Fibroblast of skin of scalp (primary cell): ENCODE data around the gene MYOF. TPM values are rescaled to one million over a fixed set of nuclear protein-coding genes. Genes with fewer than 3 reads are reported as not detected.

ENCODE experiments used
- DNase-seq: peaks from one replicate; pipeline ENCODE4 v3.0.0-alpha.2; 2013
- polyA plus RNA-seq, 2 experiments: library from polyadenylated mRNA; unstranded; fragments of 120-200 nt; gene quantifications; one replicate each; pipeline ENCODE4 v1.2.1, GENCODE V29; 2013; ENCODE audit not compliant: insufficient read length in 2 of 2

Gene MYOF, protein sequence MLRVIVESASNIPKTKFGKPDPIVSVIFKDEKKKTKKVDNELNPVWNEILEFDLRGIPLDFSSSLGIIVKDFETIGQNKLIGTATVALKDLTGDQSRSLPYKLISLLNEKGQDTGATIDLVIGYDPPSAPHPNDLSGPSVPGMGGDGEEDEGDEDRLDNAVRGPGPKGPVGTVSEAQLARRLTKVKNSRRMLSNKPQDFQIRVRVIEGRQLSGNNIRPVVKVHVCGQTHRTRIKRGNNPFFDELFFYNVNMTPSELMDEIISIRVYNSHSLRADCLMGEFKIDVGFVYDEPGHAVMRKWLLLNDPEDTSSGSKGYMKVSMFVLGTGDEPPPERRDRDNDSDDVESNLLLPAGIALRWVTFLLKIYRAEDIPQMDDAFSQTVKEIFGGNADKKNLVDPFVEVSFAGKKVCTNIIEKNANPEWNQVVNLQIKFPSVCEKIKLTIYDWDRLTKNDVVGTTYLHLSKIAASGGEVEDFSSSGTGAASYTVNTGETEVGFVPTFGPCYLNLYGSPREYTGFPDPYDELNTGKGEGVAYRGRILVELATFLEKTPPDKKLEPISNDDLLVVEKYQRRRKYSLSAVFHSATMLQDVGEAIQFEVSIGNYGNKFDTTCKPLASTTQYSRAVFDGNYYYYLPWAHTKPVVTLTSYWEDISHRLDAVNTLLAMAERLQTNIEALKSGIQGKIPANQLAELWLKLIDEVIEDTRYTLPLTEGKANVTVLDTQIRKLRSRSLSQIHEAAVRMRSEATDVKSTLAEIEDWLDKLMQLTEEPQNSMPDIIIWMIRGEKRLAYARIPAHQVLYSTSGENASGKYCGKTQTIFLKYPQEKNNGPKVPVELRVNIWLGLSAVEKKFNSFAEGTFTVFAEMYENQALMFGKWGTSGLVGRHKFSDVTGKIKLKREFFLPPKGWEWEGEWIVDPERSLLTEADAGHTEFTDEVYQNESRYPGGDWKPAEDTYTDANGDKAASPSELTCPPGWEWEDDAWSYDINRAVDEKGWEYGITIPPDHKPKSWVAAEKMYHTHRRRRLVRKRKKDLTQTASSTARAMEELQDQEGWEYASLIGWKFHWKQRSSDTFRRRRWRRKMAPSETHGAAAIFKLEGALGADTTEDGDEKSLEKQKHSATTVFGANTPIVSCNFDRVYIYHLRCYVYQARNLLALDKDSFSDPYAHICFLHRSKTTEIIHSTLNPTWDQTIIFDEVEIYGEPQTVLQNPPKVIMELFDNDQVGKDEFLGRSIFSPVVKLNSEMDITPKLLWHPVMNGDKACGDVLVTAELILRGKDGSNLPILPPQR (N-terminal part only)
- 439 TPM for polyA plus RNA-seq (2013, experiment 1 of 2; ENCODE audit: insufficient read length)
- polyA plus RNA-seq (2013, experiment 2 of 2; ENCODE audit: insufficient read length): 452 TPM

DNA sequence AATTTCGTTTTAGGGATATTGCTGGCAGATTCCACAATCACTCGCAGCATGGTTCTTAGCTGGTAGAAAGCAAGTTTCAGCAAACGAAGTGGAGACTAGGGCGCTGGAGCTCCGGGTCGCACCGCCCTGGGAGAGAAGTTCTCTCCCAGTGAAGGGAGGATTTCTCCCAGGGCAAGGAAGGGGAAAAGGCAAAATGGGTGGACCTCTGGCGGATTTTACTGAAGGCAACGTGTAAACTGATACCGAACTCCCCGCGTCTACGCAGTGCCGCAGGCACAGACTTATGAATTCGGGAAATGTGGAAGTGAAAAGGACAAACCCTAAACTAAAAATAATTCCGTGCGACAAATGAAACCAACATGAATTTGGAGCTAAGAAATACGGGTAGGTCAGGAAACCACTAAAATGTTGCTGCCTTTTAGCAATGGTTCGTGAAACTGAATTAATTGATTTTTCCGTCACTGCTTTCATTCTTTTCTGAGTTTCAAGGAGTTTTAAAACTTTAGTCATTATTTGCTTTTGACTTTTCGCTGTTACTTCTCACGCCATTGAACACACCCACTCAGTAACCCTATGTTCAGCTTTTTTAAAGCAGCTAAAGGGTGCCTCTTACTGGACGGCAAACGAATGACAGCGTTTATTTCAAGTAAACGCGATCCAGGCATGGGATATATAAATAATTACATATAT lies at the start of gene MYOF:
Gene MYOF (minus strand): TSS at position 190 of the 690 bp plus-strand sequence. CDS start 140 bp downstream, at position 50.
- peak; percentile 98 for DNase-seq

- DNase-seq: no peak
These were observed 36.4 kb upstream of the MYOF start for GRCh38 chr10:93518531-93518930.

GRCh38 chr10:93516006-93516380 lies 33.9 kb upstream of the MYOF start:
- DNase-seq: no peak

GRCh38 chr10:93515071-93516005 lies 33.2 kb upstream of the MYOF start:
- peak; percentile 27 for DNase-seq

GRCh38 chr10:93514521-93514920 lies 32.4 kb upstream of the MYOF start:
- no peak for DNase-seq

DNA sequence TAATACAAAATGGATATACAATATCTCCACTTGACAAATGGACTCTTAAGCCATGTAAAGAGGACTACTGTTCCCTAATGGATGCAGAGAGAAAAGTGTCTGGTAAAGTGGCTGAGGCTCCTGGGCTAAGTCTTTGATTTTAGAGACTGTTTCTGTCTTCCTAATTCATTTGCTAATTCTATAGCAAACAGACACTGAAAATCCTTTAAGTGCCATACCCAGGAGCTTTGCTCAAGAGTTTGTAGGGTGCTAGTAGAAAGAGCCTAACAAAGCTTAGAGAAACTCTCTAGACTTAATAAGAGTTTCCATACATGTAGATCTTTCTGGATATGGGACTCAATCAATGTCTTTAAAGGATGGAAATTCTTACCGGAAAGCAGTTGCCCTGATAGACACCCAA lies 31.0 kb upstream of the MYOF start:
- no peak for DNase-seq

DNA sequence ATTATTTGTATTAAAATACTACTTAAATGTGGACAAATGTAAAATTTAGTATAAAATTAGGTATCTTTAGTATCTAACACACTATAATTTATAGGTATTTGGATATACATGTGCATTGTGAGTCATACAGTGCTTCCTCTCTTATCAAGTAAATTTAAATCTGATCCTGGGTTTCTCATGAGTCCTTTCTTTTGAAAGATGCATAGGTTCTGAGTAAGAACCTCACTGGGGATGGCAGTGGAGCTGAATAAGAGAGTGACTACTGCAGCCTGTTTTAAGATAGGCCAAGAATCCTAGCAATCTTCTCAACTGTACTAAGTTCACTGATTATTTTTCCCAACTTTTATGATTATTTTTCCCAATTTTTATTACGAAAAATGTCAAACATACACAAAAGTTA lies 30.4 kb upstream of the MYOF start:
- DNase-seq: peak; percentile 32

- no peak for DNase-seq
These were observed 27.7 kb upstream of the MYOF start for GRCh38 chr10:93509816-93510215.

GRCh38 chr10:93505075-93505474 lies 22.9 kb upstream of the MYOF start:
- DNase-seq: no peak

DNA sequence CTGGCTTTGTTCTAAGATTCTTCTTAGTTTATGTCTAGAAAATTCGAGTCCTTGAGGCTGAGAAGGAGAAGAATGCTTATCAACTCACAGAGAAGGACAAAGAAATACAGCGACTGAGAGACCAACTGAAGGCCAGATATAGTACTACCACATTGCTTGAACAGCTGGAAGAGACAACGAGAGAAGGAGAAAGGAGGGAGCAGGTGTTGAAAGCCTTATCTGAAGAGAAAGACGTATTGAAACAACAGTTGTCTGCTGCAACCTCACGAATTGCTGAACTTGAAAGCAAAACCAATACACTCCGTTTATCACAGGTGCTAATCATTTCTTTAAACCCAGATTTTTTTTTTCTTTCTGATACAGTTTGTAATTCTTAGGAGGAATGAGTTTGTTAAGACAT lies 20.9 kb upstream of the MYOF start:
- DNase-seq: no peak

GRCh38 chr10:93501650-93502049 lies 19.5 kb upstream of the MYOF start:
- DNase-seq: no peak

DNA sequence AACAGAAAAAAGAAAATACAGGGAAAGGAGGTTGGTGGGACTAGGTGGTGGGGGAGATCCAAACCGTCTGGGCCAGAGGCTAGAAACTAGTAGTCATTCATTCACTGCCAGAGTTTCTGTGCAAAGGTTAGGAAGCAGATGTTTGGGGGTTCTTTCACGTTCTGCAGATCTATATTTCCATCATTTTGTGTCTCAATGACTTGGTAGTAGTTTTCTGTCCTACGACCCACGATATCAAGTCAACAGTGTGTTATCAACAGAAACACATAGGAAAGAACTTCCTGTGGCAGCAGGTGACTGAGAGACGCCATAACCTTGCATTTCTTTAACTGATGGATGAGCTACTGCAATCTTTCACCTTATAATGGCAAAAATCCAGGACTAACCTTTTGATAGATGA lies 16.0 kb upstream of the MYOF start:
- DNase-seq: no peak

DNA sequence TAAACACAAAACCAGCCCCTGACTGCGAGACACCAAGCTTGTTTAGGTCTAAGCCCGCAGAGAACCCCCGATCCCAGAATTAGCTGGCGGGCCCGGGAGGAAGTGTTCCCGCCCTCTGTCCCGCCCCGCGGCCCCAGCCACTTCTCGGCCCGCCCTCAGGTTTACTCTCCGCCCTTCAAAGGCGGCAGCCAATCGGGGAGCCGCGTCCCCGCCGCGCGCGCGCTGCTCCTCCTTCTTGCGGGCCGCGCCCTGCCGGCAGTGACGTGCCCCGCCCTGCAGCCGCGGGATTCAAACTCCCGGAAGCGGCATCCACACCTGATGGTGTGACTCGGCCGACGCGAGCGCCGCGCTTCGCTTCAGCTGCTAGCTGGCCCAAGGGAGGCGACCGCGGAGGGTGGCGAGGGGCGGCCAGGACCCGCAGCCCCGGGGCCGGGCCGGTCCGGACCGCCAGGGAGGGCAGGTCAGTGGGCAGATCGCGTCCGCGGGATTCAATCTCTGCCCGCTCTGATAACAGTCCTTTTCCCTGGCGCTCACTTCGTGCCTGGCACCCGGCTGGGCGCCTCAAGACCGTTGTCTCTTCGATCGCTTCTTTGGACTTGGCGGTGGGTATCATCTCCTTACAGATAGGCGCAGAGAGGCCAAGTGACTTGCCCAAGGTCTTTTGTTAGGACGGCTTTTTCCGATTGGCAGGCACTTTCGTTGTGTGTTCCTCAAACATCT lies 14.3 kb upstream of the MYOF start, which contains the start of gene CEP55:
Gene CEP55 (plus strand): TSS at position 291 of the 720 bp plus-strand sequence. CDS start 3,440 bp downstream, outside the sequence.
- DNase-seq: peak; percentile 94

- DNase-seq: peak; percentile 70
These were observed 13.7 kb upstream of the MYOF start for GRCh38 chr10:93495654-93496321.

DNA sequence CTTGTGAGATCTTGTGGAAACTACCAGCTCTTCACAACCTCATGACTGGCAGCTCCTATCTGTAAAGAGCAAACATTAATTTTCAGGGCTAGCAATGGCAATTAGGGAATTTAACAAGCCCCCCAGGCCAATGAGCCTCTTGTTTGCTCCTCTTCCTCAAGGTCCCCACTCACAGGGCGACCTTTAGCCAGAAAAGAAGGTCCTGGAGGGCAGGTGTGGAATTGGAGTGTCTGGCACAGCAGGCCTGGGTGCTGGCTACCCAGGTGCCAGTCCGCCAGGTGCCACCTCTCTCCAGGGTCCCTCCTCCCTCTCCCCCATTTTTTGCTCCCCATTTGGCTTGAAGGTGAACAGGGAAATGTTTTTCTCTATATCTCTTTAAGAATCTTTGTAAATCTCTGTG lies 12.4 kb upstream of the MYOF start:
- no peak for DNase-seq

DNA sequence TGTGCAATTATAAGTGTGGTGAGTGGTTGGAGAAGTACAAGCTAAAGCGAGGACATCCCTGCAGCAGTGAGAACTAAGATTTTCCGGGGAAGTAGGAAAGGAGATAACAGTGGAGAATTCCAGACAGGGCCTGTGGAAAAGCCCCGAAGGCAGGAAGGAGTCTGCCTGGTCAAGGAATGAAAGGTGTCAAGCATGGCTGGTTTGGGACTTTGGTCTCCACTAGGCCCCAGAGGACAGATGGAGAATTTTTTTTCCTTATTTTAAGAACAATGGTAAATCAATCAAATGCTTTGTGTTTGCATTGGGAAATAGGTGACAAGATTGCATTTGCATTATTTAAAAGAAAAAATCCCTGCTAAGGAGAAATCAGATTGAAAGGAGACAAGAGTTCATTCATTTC lies 11.0 kb upstream of the MYOF start:
- DNase-seq: no peak

DNA sequence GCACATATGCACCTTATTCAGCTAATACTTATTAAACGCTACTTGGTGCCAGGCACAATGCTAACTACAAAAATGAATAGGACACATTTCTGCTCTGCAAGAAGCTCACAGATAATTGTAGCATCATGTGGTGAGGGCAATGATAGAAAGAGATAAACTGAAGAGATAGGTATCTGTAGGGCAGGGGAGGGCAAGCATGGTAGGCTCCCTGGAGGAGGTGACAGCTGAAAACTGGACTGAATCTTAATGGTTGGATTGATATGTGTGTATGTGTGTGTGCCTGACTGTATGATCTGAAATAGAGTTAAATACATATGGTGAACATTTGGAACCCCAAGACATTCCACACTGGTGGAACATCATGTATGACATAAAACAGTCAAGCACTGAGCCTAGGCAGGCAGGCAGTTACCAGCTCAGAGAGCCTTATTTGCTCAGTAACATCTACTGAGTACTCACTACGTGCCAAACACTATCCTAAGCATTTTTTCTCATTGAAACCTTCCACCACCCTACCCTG lies 9.5 kb upstream of the MYOF start:
- DNase-seq: no peak

GRCh38 chr10:93488956-93489528 lies 6.9 kb upstream of the MYOF start:
- DNase-seq: peak; percentile 84

DNA sequence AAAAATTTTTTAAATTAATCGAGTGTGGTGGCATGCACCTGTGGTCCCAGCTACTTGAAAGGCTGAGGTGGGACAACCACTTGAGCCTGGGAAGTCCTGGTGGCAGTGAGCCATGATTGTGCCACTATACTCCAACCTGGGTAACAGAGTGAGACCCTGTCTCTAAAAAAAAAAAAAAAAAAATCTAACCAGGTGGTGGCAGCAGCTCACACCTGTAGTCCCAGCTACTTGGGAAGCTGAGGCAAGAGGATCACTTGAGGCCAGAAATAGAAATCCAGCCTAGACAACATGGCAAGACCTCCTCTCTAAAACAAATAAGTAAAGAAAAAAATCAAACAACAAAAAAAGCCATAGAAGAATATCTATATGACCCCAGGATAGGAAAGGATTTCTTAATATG lies 3.6 kb upstream of the MYOF start:
- no peak for DNase-seq
